Astrocyte (in vitro differentiated cells and primary cell): ENCODE results near the gene GABARAPL2.

ENCODE experiments used
- EZH2 ChIP-seq: IDR thresholded peaks from 2 replicates; pipeline ENCODE4 v1.6.1; 2012; ENCODE audit warnings: mild to moderate bottlenecking, low read length, inconsistent platforms; ENCODE audit not compliant: insufficient read depth
- TF ChIP-seq, protein P1 (sequence below): IDR thresholded peaks from 2 replicates; pipeline ENCODE4 v1.5.1; 2011; ENCODE audit warnings: low read depth, mild to moderate bottlenecking, inconsistent platforms, low read length, moderate library complexity; ENCODE audit not compliant: insufficient read depth

DNA sequence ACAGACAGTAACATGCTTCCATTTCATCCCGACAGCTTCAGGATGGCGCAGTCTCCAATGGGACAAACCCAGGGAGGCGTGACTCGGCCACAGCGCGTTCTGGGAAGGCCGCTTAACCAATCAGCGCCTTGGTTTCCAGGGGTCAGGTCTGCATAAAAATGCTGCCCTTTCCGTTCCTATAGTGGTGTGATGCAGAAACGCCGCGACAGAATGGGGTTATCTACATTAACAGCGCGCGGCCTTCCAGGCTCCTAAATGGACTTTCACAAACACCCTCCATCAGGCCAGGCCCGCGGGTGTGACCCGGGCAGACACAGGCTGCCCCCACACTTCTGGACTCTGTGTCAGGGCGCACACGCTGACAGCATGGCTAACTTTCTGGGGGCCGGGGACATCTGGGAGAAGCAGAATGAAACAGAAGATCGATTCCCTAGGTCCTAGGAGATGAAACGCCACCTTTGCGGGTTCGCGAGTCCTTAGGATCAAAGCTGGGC is 10.9 kb upstream of the GABARAPL2 start:
- TF ChIP-seq, protein P1, sequence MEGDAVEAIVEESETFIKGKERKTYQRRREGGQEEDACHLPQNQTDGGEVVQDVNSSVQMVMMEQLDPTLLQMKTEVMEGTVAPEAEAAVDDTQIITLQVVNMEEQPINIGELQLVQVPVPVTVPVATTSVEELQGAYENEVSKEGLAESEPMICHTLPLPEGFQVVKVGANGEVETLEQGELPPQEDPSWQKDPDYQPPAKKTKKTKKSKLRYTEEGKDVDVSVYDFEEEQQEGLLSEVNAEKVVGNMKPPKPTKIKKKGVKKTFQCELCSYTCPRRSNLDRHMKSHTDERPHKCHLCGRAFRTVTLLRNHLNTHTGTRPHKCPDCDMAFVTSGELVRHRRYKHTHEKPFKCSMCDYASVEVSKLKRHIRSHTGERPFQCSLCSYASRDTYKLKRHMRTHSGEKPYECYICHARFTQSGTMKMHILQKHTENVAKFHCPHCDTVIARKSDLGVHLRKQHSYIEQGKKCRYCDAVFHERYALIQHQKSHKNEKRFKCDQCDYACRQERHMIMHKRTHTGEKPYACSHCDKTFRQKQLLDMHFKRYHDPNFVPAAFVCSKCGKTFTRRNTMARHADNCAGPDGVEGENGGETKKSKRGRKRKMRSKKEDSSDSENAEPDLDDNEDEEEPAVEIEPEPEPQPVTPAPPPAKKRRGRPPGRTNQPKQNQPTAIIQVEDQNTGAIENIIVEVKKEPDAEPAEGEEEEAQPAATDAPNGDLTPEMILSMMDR: no peak
- no peak for TF ChIP-seq EZH2
